ENCODE measurements around the gene NLRP2B. TPM values are rescaled to one million over a fixed set of nuclear protein-coding genes. Genes with fewer than 3 reads are reported as not detected.
"Not testable (repeated sequence)": the region's sequence is repeated elsewhere in the genome, so short reads cannot be mapped to it uniquely, and the experiment has no call there.

The NLRP2B gene
- total and polyA plus RNA-seq, 2 donors (not counting 3 experiments of a cell fraction or from before 2014, with no cell fraction given): 0.01 TPM; not detected in 1

DNA sequence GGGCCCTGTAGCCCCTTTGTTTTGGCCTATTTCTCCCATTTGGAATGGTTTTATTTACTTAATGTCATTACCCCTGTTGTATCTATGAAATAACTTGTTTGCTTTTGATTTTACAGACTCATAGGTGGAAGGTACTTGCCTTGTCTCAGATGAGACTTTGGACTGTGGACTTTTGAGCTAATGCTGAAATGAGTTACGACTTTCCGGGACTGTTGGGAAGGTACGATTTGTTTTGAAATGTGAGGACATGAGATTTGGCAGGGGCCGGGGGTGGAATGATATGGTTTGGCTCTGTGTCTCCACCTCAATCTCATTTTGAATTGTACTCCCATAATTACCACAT is 39.4 kb downstream of the NLRP2B start:
- no TSS peak for BruUV-seq (replicated peaks)
- TF ChIP-seq, protein P1, sequence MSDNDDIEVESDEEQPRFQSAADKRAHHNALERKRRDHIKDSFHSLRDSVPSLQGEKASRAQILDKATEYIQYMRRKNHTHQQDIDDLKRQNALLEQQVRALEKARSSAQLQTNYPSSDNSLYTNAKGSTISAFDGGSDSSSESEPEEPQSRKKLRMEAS (IDR thresholded peaks at IDR 0.05; ENCODE audit: insufficient read depth, insufficient read length): no peak
- TF ChIP-seq POLR2AphosphoS5 (IDR thresholded peaks at IDR 0.05; ENCODE audit: insufficient read depth, low read depth, low read length): no peak
- no peak for TF ChIP-seq EZH2 (IDR thresholded peaks at IDR 0.05; ENCODE audit: borderline replicate concordance, low read depth, low read length, severe bottlenecking)
- TF ChIP-seq FOS (IDR thresholded peaks at IDR 0.05; ENCODE audit: borderline replicate concordance, insufficient read depth, low read length): no peak
- TF ChIP-seq GATA2 (IDR thresholded peaks at IDR 0.05; ENCODE audit: insufficient read depth, insufficient read length, low read depth, low read length): no peak
- no peak for TF ChIP-seq JUN (IDR thresholded peaks at IDR 0.05; ENCODE audit: borderline replicate concordance, insufficient read depth, insufficient read length, low read depth)
- no peak for TF ChIP-seq POLR2A (IDR thresholded peaks at IDR 0.05; ENCODE audit: low read depth, low read length)
- TF ChIP-seq MYC (IDR thresholded peaks at IDR 0.05; ENCODE audit: low read depth, low read length): no peak
- TF ChIP-seq, protein P2, sequence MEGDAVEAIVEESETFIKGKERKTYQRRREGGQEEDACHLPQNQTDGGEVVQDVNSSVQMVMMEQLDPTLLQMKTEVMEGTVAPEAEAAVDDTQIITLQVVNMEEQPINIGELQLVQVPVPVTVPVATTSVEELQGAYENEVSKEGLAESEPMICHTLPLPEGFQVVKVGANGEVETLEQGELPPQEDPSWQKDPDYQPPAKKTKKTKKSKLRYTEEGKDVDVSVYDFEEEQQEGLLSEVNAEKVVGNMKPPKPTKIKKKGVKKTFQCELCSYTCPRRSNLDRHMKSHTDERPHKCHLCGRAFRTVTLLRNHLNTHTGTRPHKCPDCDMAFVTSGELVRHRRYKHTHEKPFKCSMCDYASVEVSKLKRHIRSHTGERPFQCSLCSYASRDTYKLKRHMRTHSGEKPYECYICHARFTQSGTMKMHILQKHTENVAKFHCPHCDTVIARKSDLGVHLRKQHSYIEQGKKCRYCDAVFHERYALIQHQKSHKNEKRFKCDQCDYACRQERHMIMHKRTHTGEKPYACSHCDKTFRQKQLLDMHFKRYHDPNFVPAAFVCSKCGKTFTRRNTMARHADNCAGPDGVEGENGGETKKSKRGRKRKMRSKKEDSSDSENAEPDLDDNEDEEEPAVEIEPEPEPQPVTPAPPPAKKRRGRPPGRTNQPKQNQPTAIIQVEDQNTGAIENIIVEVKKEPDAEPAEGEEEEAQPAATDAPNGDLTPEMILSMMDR (IDR thresholded peaks at IDR 0.05; ENCODE audit: extremely low read depth in 1 of 2, insufficient read depth in 1 of 2, low read depth in 1 of 2, low read length in 2 of 2): no peak
- Histone ChIP-seq H2AFZ (ENCODE audit: low read depth, low read length) (no peak overlapping the region), H3K27me3 (ENCODE audit: control insufficient read depth in 2 of 2, insufficient read depth in 2 of 2, low read length in 2 of 2) (no peaks in the 10 kb centered on the region), H3K4me3 (replicated peaks in 1 of 3; ENCODE audit: insufficient read depth in 1 of 3, low read depth in 1 of 3, low read length in 3 of 3) (no peak overlapping the region), H4K20me1 (replicated peaks; ENCODE audit: control insufficient read depth, extremely low read depth, insufficient read depth, low read length) (no peaks in the 10 kb centered on the region), H3K79me2 (ENCODE audit: control insufficient read depth, insufficient read depth, low read length) (no peaks in the 10 kb centered on the region), H3K36me3 (ENCODE audit: control insufficient read depth in 2 of 2, extremely low read depth in 1 of 2, insufficient read depth in 2 of 2, low read length in 2 of 2) (no peaks in the 10 kb centered on the region), H3K9ac (replicated peaks; ENCODE audit: extremely low read depth, insufficient read depth, low read length) (no peak overlapping the region), H3K4me1 (ENCODE audit: control insufficient read depth, extremely low read depth, insufficient read depth, low read length) (no peaks in the 10 kb centered on the region), H3K9me3 (replicated peaks; ENCODE audit: control insufficient read depth, insufficient read depth, low read length) (no peaks in the 10 kb centered on the region), H3K4me2 (ENCODE audit: insufficient read depth, low read length) (no peak overlapping the region), H3K9me1 (replicated peaks; ENCODE audit: control insufficient read depth, extremely low read depth, insufficient read depth, low read length) (no peaks in the 10 kb centered on the region), H3K27ac (ENCODE audit: insufficient read depth, low read depth, low read length) (no peak overlapping the region)
- POLR2A ChIA-PET: no interaction called here
- no peak for DNase-seq (ENCODE audit: low read depth, low spot score)
- intact Hi-C loops (cut with micrococcal nuclease): no loop called here
- FAIRE-seq: no peak
- CTCF ChIA-PET: interaction anchor here (0.8 to 1.7 kb wide), 2 partner anchors 57 to 67 kb away, joined by 3 to 8 read pairs; no protein-coding TSS in a partner anchor
- dilution Hi-C loops (cut with MboI; ENCODE audit: extremely low pct_ligation_motif_present, low sequenced_read_pairs): no loop called here

DNA sequence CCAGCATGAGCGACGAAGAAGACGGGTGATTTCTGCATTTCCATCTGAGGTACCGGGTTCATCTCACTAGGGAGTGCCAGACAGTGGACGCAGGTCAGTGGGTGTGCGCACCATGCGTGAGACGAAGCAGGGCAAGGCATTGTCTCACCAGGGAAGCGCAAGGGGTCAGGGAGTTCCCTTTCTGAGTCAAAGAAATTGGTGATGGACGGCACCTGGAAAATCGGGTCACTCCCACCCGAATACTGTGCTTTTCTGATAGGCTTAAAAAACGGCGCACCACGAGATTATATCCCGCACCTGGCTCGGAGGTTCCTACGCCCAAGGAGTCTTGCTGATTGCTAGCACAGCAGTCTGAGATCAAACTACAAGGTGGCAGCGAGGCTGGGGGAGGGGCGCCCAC is 50.6 kb downstream of the NLRP2B start:
- H3K4me2 ChIP-seq (ENCODE audit: insufficient read depth, low read length); dilution Hi-C loops (cut with MboI; ENCODE audit: extremely low pct_ligation_motif_present, low sequenced_read_pairs); H2AFZ ChIP-seq (ENCODE audit: low read depth, low read length); BruUV-seq (replicated peaks); intact Hi-C loops (cut with micrococcal nuclease); H3K36me3 ChIP-seq (ENCODE audit: control insufficient read depth in 2 of 2, extremely low read depth in 1 of 2, insufficient read depth in 2 of 2, low read length in 2 of 2); POLR2A ChIA-PET; H3K9me1 ChIP-seq (replicated peaks; ENCODE audit: control insufficient read depth, extremely low read depth, insufficient read depth, low read length); H4K20me1 ChIP-seq (replicated peaks; ENCODE audit: control insufficient read depth, extremely low read depth, insufficient read depth, low read length); H3K4me1 ChIP-seq (ENCODE audit: control insufficient read depth, extremely low read depth, insufficient read depth, low read length); H3K79me2 ChIP-seq (ENCODE audit: control insufficient read depth, insufficient read depth, low read length); FAIRE-seq; H3K27ac ChIP-seq (ENCODE audit: insufficient read depth, low read depth, low read length); H3K27me3 ChIP-seq (ENCODE audit: control insufficient read depth in 2 of 2, insufficient read depth in 2 of 2, low read length in 2 of 2); H3K9me3 ChIP-seq (replicated peaks; ENCODE audit: control insufficient read depth, insufficient read depth, low read length); DNase-seq (ENCODE audit: low read depth, low spot score); CTCF ChIA-PET; H3K9ac ChIP-seq (replicated peaks; ENCODE audit: extremely low read depth, insufficient read depth, low read length); H3K4me3 ChIP-seq (replicated peaks in 1 of 3; ENCODE audit: insufficient read depth in 1 of 3, low read depth in 1 of 3, low read length in 3 of 3): not testable (repeated sequence)

Data from endothelial cell of umbilical vein (primary cell).